SK-N-SH (cell line): ENCODE measurements around the gene APP. TPM values are rescaled to one million over a fixed set of nuclear protein-coding genes. Genes with fewer than 3 reads are reported as not detected.

Experiments used
- CTCF ChIA-PET: fragments of 300-600, 350-600 bp; formaldehyde crosslinking; extraction: SDS; loops from one replicate; lab custom pipeline; 2021; lab: Yijun Ruan, JAX
- POLR2A ChIA-PET: fragments of 350-600 bp; sonication (Branson Sonifier 250); formaldehyde crosslinking; extraction: SDS; loops from one replicate; lab custom pipeline; 2020; ENCODE audit warnings: antibody characterized with exemption, inconsistent platforms; lab: Yijun Ruan, JAX
- DNase-seq: peaks from one replicate; pipeline ENCODE4 v3.0.0; 2012
- H2AFZ ChIP-seq: fragments of 200-600 bp; sonication (generic); 2 replicates; pipeline ENCODE4 v1.8.1; 2016; ENCODE audit warnings: antibody characterized with exemption, mild to moderate bottlenecking, low read depth
- H3F3A ChIP-seq: fragments of 200-600 bp; sonication (generic); replicated peaks from 2 replicates; pipeline ENCODE3; 2016; ENCODE audit warnings: antibody characterized with exemption, mild to moderate bottlenecking; ENCODE audit not compliant: insufficient read depth
- H3K27ac ChIP-seq, 2 experiments: fragments of 200-500 bp in 1 of 2; fragments of 200-600 bp in 1 of 2; sonication (Bioruptor generic) in 1 of 2; sonication (generic), shearing (Covaris generic) in 1 of 2; 2 replicates each; pipeline versions ENCODE4 v1.5.1 to v1.6.1; 2014 to 2016; ENCODE audit warnings: low read depth in 2 of 2, inconsistent platforms in 1 of 2, low read length in 1 of 2, mild to moderate bottlenecking in 1 of 2, mixed read lengths in 1 of 2
- H3K27me3 ChIP-seq: fragments of 200-600 bp; sonication (generic), shearing (Covaris generic); 2 replicates; pipeline ENCODE4 v1.6.1; 2016; ENCODE audit warnings: mixed run types; ENCODE audit not compliant: insufficient read depth
- H3K36me3 ChIP-seq, 2 experiments: fragments of 200-500 bp in 1 of 2; fragments of 200-600 bp in 1 of 2; sonication (Bioruptor generic) in 1 of 2; sonication (generic) in 1 of 2; replicated peaks in 1 of 2; 2 replicates each; pipeline versions ENCODE3 to v1.5.1; 2014 to 2016; ENCODE audit warnings: low read length in 1 of 2, mild to moderate bottlenecking in 1 of 2; ENCODE audit not compliant: insufficient read depth in 2 of 2, control insufficient read depth in 1 of 2
- H3K4me1 ChIP-seq, 2 experiments: fragments of 200-500 bp in 1 of 2; fragments of 200-600 bp in 1 of 2; sonication (Bioruptor generic) in 1 of 2; sonication (generic), shearing (Covaris generic) in 1 of 2; 2 replicates each; pipeline versions ENCODE4 v1.5.1 to v1.6.1; 2014 to 2016; ENCODE audit warnings: low read depth in 1 of 2, low read length in 1 of 2, mixed run types in 1 of 2; ENCODE audit not compliant: insufficient read depth in 2 of 2, control insufficient read depth in 1 of 2
- H3K4me2 ChIP-seq: fragments of 200-600 bp; sonication (generic), shearing (Covaris generic); 2 replicates; pipeline ENCODE4 v1.6.1; 2017; ENCODE audit warnings: mixed run types
- H3K4me3 ChIP-seq, 2 experiments: fragments of 200-500 bp in 1 of 2; fragments of 200-600 bp in 1 of 2; sonication (Bioruptor generic) in 1 of 2; sonication (generic), shearing (Covaris generic) in 1 of 2; 2 replicates each; pipeline versions ENCODE4 v1.5.1 to v1.8.1; 2014 to 2016; ENCODE audit warnings: low read depth in 2 of 2, inconsistent platforms in 1 of 2, low read length in 1 of 2, mild to moderate bottlenecking in 1 of 2, mixed read lengths in 1 of 2, moderate library complexity in 1 of 2
- H3K79me2 ChIP-seq: fragments of 200-600 bp; sonication (generic); 2 replicates; pipeline ENCODE4 v1.8.1; 2017; ENCODE audit warnings: mild to moderate bottlenecking; ENCODE audit not compliant: insufficient read depth
- H3K9ac ChIP-seq: fragments of 200-600 bp; sonication (generic); 2 replicates; pipeline ENCODE4 v1.6.1; 2017; ENCODE audit warnings: mixed run types
- H3K9me2 ChIP-seq: fragments of 200-600 bp; sonication (generic); 2 replicates; pipeline ENCODE4 v1.6.1; 2017; ENCODE audit warnings: mixed run types
- H3K9me3 ChIP-seq: fragments of 200-600 bp; sonication (generic); 2 replicates; pipeline ENCODE4 v1.6.1; 2017; ENCODE audit warnings: mixed run types, mild to moderate bottlenecking, moderate library complexity
- H4K20me1 ChIP-seq: fragments of 200-600 bp; sonication (generic); 2 replicates; pipeline ENCODE4 v1.6.1; 2017; ENCODE audit warnings: mild to moderate bottlenecking, mixed run types; ENCODE audit not compliant: insufficient read depth
- CHD2 ChIP-seq: fragments of 150-350 bp; IDR thresholded peaks from 2 replicates; pipeline ENCODE4 v1.6.1; 2018; ENCODE audit warnings: low read length; ENCODE audit not compliant: partially characterized antibody
- ELF1 ChIP-seq: IDR thresholded peaks from 2 replicates; pipeline ENCODE4 v1.4.0; 2012
- FOSL2 ChIP-seq: IDR thresholded peaks from 2 replicates; pipeline ENCODE4 v1.4.0; 2012; ENCODE audit warnings: low read depth, mild to moderate bottlenecking, moderate library complexity, borderline replicate concordance
- FOXJ3 ChIP-seq: sonication (generic); formaldehyde crosslinking; IDR thresholded peaks from 2 replicates; pipeline ENCODE4 v1.5.1; 2020; ENCODE audit warnings: mild to moderate bottlenecking, missing genetic modification reagents
- FOXM1 ChIP-seq: IDR thresholded peaks from 2 replicates; pipeline ENCODE4 v1.4.0; 2012; ENCODE audit warnings: low read depth, mild to moderate bottlenecking
- JUND ChIP-seq: IDR thresholded peaks from 2 replicates; pipeline ENCODE4 v1.4.0; 2012
- MEF2A ChIP-seq: IDR thresholded peaks from 2 replicates; pipeline ENCODE4 v1.4.0; 2012; ENCODE audit warnings: low read depth, borderline replicate concordance
- MXI1 ChIP-seq: IDR thresholded peaks from 2 replicates; pipeline ENCODE4 v1.6.1; 2012; ENCODE audit warnings: mild to moderate bottlenecking, low read depth, low read length, improper control_type of control experiment
- NFIC ChIP-seq: IDR thresholded peaks from 2 replicates; pipeline ENCODE4 v1.4.0; 2012; ENCODE audit warnings: borderline replicate concordance
- PBX3 ChIP-seq: IDR thresholded peaks from 2 replicates; pipeline ENCODE4; 2012
- RAD21 ChIP-seq: IDR thresholded peaks from 2 replicates; pipeline ENCODE4 v1.6.1; 2012; ENCODE audit warnings: mild to moderate bottlenecking, low read length
- REST ChIP-seq: IDR thresholded peaks from 2 replicates; pipeline ENCODE4 v1.6.1; 2012; ENCODE audit warnings: mild to moderate bottlenecking, low read depth, low read length, moderate library complexity
- RXRA ChIP-seq: IDR thresholded peaks from 2 replicates; pipeline ENCODE4 v1.4.0; 2012; ENCODE audit warnings: low read depth, mild to moderate bottlenecking, borderline replicate concordance
- SIN3A ChIP-seq: IDR thresholded peaks from 2 replicates; pipeline ENCODE4 v1.6.1; 2012; ENCODE audit warnings: low read depth, mild to moderate bottlenecking, low read length, moderate library complexity, borderline replicate concordance
- SMC3 ChIP-seq: IDR thresholded peaks from 2 replicates; pipeline ENCODE4 v1.6.1; 2012; ENCODE audit warnings: low read depth, low read length, improper control_type of control experiment
- TAF1 ChIP-seq: IDR thresholded peaks from 2 replicates; pipeline ENCODE4 v1.6.1; 2012; ENCODE audit warnings: low read depth, mild to moderate bottlenecking, low read length, moderate library complexity, borderline replicate concordance
- USF1 ChIP-seq: IDR thresholded peaks from 2 replicates; pipeline ENCODE4 v1.4.0; 2012; ENCODE audit warnings: low read depth, borderline replicate concordance
- USF2 ChIP-seq: fragments of 150-350 bp; IDR thresholded peaks from 2 replicates; pipeline ENCODE4 v1.6.1; 2017; ENCODE audit warnings: antibody characterized with exemption, low read length, low read depth, borderline replicate concordance
- ZBTB33 ChIP-seq: IDR thresholded peaks from 2 replicates; pipeline ENCODE4 v1.4.0; 2012; ENCODE audit warnings: low read depth, borderline replicate concordance
- WGBS: methylation state at CpG from one replicate; pipeline ENCODE4 v1.1.6; 2017; ENCODE audit warnings: low lambda C conversion rate; 5-methylcytosine and 5-hydroxymethylcytosine counted together
- polyA plus RNA-seq, 3 experiments: library from polyadenylated mRNA; depleted of rRNA; stranded (reverse); fragments of >200 nt; gene quantifications; 2 replicates each; pipeline ENCODE4 v1.2.3, GENCODE V29; 2012

Gene APP
- polyA plus RNA-seq, 1 of the 3 experiments (the other 2 are of a cell fraction), result 780 TPM

GRCh38 chr21:26011292-26011940 is 159.2 kb downstream of the APP start:
- Histone ChIP-seq H2AFZ (no peak overlapping the region), H3K36me3 (no peaks in the 10 kb centered on the region), H3K4me1 (no peaks in the 10 kb centered on the region; a peak in 1 of 4 replicates), H3K9me2 (no peaks in the 10 kb centered on the region), H3K9me3 (no peaks in the 10 kb centered on the region), H3K4me2 (no peak overlapping the region), H3K27me3 (no peaks in the 10 kb centered on the region), H3K9ac (no peak overlapping the region), H3K79me2 (peaks cover 11% of the 10 kb centered on the region), H3K27ac (no peak overlapping the region), H3F3A (no peaks in the 10 kb centered on the region), H3K4me3 (no peak overlapping the region), H4K20me1 (no peaks in the 10 kb centered on the region)
- POLR2A ChIA-PET, result no interaction called here
- CTCF ChIA-PET, result interaction anchor here (0.8 to 1.7 kb wide), 2 partner anchors 157 to 159 kb away, joined by 4 read pairs; partner anchors contain the start of gene APP
- over 99% methylated on average over 6 of the region's 6 CpGs for WGBS
- peak; percentile 10 for DNase-seq
- peak; percentile 41 for TF ChIP-seq RAD21
- TF ChIP-seq SMC3, result 0 out of 2 replicates have a peak, but pooled peaks have one; percentile 5
- no peak for TF ChIP-seq FOXM1
- no peak for TF ChIP-seq NFIC
- TF ChIP-seq CHD2, result no peak
- TF ChIP-seq JUND, result no peak
- no peak for TF ChIP-seq USF2
- TF ChIP-seq RXRA, result no peak

GRCh38 chr21:26007951-26008498 is 162.5 kb downstream of the APP start:
- H3K27ac ChIP-seq, result no peak overlapping the region
- peaks cover under 1 to 4% of the 10 kb centered on the region in 2 experiments for H3K36me3 ChIP-seq
- H2AFZ ChIP-seq, result no peak overlapping the region
- H3K9me2 ChIP-seq, result no peaks in the 10 kb centered on the region
- H3K27me3 ChIP-seq, result no peaks in the 10 kb centered on the region
- POLR2A ChIA-PET, result no interaction called here
- CTCF ChIA-PET, result interaction anchor here (1.0 to 1.1 kb wide), 2 partner anchors 23 to 147 kb away, joined by 3 read pairs; no protein-coding TSS in a partner anchor
- H3F3A ChIP-seq, result no peaks in the 10 kb centered on the region
- WGBS, result 98% methylated on average over 8 of the region's 8 CpGs
- no peak overlapping the region for H3K4me2 ChIP-seq
- H3K9me3 ChIP-seq, result no peaks in the 10 kb centered on the region
- no peaks in the 10 kb centered on the region; a peak in 1 of 4 replicates for H3K4me1 ChIP-seq
- H4K20me1 ChIP-seq, result no peaks in the 10 kb centered on the region
- peaks cover 11% of the 10 kb centered on the region for H3K79me2 ChIP-seq
- no peak overlapping the region for H3K9ac ChIP-seq
- H3K4me3 ChIP-seq, result no peak overlapping the region
- DNase-seq, result no peak
- TF ChIP-seq JUND (no peak), TAF1 (no peak), RXRA (no peak), FOSL2 (no peak), USF1 (no peak), ELF1 (no peak), FOXJ3 (no peak), MXI1 (no peak), ZBTB33 (no peak), PBX3 (no peak), MEF2A (no peak), SIN3A (no peak), REST (no peak)
